SKM-1 treated with dmso at 0.1 percent for 144 hours (cell line): ENCODE data around the gene STK38.
"Not testable (repeated sequence)": the region's sequence is repeated elsewhere in the genome, so short reads cannot be mapped to it uniquely, and the experiment has no call there.

Experiments
- DNase-seq: peaks from one replicate; lab custom pipeline; 2025; ENCODE audit not compliant: unreplicated experiment; lab: John Stamatoyannopoulos, UW

STK38 gene

GRCh38 chr6:36546920-36547645, at the start of gene STK38:
TSS of gene STK38 (minus strand) at chr6:36547479. CDS start at chr6:36540202, 7,277 bp downstream.
- DNase-seq = peak; percentile 81

DNA sequence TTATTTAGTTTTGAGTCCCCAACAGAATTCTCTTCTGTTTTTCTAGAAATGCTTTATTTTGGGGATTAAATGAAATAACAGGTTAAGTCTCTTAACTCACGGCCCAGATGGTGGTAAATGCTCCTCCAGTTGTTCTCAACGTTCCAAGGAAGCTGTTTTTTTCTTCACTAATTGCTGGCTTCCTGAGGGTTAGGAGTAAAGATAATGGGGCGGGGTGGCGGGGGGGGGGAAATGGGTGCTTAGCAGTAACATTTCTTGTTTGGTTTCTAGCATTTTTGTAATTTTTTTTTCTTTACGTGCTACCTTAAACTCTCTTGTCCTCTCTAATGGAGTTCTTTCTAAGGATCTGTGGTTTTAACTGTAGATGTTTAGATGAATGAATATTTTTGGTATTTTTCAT, 49.1 kb upstream of the STK38 start:
- no peak for DNase-seq

DNA sequence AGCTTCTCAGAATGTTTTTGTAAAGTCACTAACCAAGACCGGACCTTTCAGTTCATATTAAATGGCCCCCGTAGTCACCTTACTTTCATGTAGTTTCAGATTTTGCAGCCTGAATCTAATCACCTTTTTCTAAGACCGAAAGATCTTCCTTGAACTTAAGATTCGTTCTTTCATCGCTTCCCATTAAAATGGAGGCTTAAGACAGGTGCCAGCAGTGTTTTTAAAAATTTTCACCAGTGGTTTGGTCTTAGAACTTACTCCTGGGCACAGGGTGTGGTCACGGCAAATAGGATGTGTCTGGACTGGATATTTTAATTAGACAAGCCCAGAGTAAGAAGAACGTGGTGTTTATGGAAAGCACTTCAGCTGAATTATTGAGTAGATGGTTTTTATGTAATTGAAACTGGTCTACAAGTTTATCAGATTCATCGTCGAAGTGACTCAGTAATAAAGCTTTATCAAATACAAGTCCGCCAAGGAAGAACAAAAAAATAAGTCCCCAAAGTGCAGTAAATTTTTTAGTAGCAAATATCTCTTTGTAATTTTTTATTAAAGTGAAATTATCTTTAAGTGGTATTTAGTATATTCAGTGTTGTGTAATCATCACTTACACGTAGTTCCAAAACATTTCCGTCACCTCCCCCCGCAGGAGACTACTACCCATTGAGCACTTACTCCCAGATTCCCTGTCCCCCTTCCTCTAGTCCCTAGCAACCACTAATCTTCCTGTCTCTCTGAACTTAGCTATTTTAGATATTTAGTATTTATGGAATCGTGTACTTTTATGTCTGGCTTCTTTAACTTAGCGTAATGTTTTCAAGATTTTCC, 47.8 kb upstream of the STK38 start:
- peak; percentile 44 for DNase-seq

DNA sequence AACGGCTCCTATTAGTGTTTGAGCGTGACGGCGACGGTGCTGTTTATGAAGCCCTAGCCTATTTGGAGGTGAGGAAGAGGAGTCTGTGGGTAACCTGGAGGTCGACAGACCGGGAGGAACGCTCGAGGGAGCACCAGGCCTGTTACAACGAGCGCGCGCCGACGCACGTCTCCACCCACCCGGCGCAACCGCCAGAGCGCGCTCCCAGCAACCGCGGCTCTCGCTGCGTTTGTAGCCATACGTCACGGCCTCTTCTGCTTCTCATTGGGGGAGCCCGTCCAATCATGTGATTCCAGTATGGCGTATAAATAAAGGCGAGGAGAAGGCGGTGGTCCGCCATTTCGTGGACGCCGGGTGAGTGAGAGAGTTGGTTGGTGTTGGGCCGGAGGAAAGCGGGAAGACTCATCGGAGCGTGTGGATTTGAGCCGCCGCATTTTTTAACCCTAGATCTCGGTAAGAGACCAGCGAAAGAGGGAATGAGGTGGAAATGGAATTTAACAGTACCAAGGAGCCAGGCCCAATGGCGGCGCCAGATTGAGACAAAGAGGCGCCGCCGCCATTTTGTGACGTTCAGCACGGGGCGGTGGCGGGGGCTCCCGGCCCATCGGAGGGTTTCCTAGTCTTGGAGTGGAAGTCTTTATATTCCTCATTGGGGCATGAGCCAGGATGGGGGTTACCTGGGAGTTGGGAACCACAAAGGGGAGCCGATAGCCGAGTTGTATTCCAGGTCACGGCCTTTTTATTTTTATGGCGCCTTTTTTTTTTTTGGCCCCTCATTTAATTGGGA, 46.9 kb upstream of the STK38 start, which contains the start of gene SRSF3:
Gene SRSF3, plus strand, starts transcription at position 334 of the 787 bp plus-strand sequence. CDS start 2,401 bp downstream, outside the sequence.
- DNase-seq = peak; percentile 98

GRCh38 chr6:36593569-36594028, 46.3 kb upstream of the STK38 start:
- peak; percentile 56 for DNase-seq

DNA sequence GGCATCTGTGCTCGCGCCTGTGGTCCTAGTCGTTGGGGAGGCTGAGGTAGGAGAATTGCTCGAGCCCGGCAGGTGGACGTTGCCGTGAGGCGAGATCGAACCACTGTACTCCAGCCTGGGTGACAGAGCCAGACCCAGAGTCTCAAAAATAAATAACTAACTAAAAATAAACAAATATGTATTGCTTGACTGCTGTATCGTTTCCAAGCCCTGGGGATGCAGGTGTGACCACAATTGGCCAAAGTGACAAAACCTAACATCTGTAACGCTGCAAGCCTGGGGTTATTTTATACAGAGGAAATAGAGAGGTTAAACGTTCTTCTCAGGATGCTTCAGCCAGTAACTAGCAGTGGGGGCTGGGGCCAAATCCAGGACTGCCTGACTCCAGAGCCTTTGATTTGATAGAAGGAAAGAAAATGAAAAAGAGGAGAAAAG, 45.0 kb upstream of the STK38 start:
- DNase-seq = no peak

DNA sequence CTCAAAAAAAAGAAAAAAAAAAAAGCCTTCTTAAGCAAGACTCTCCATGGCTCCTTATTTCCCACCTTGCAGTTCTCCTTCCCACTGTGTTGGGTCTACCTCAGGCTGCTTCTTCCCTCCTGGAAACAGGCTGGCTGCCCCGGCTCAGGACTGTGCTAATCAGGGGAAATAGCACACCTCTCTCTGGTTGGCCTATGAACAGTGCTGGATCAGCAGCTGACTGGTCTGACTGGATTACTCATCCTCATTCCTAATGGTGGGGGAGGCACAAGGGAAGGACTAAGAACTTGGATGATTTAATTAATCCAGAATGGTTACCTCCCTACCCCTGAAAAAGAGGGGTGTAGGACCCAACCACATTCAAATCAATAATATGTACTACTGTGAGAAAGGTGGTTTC, 43.0 kb upstream of the STK38 start:
- DNase-seq = no peak

DNA sequence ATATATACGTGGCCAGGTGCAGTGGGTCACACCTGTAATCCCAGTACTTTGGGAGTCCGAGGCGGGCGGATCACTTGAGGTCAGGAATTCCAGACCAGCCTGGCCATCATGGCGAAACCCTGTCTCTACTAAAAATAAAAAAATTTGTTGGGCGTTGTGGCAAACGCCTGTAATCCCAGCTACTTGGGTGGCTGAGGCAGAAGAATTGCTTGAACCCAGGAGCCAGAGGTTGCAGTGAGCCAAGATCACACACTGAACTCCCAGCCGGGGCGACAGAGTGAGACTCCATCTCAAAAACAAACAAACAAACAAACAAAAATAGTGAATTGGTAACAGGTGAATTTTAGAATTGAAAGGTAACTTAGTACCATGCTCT, 41.7 kb upstream of the STK38 start:
- not testable (repeated sequence) for DNase-seq

DNA sequence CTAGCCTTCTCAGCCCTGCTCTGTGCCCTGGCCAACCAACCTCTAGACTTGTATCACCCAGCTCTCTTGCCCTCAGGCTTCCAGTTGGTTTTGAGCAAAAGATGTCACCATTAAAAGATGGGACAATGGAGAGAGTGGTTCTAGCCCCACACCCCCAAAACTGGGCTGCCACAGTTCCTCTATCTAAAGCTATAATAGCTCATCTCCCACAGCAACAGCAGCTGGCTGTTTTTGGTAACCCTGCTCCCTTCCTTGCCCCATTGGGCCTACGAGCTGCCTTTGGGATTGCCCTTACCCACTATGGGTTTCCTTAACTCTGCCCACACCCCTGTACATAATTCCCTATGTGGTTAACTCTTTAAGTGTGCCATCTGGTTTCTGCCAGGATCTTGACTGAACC, 39.3 kb upstream of the STK38 start:
- DNase-seq = no peak

- no peak for DNase-seq
These were observed 34.4 kb upstream of the STK38 start for GRCh38 chr6:36581716-36582115.

DNA sequence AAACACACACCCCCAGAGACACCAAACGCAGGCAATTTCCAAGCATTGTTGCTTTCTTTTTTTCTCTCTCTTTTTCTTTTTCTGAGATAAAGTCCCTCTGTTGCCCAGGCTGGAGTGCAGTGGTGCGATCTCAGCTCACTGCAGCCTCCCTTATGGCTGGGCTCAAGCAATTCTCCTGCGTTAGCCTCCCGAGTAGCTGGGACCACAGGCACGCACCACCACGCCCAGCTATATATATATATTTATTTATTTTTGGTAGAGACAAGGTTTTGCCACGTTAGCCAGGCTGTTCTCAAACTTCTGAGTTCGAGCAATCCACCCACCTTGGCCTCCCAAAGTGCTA, 32.9 kb upstream of the STK38 start:
- DNase-seq = no peak

GRCh38 chr6:36578431-36578830, 31.2 kb upstream of the STK38 start:
- DNase-seq = no peak

DNA sequence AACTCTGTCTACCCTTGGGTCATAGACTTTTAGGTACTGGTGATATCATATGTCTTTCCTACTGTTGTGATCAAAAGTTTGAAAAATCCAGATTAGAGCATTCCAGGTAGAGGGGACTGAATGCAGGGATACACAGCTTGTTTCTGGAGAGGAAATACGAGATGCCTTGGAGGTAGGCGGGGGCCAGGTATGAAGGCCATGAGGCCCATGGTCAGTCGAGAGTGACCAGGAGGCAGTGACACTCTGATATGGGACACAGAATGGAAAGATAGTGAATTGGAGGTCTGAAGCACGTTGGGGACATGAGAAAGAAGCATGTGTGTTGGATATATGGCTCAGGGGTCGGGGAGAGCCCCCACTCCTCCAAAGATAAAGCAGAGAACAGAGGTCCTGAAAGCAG, 30.8 kb upstream of the STK38 start:
- no peak for DNase-seq

GRCh38 chr6:36577301-36577700, 30.0 kb upstream of the STK38 start:
- DNase-seq = no peak

DNA sequence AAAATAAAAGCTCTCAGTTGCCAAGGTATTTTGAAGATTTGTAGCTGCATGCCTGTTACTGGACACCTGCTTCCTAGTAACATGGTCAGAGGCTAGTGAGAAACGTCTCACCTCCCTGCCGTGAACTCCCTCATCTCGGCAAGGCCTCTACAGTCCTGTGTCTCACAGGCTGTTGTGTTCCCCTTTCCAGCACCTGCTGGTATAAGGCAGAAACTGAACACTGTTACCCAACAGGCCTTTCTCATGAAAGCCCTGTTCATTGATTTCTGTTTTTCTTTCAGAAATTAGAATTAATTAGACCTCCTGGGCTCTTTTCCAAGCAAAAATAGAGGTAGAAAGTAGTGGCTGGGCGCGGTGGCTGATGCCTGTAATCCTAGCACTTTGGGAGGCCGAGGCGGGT, 29.3 kb upstream of the STK38 start:
- peak; percentile 29 for DNase-seq

DNA sequence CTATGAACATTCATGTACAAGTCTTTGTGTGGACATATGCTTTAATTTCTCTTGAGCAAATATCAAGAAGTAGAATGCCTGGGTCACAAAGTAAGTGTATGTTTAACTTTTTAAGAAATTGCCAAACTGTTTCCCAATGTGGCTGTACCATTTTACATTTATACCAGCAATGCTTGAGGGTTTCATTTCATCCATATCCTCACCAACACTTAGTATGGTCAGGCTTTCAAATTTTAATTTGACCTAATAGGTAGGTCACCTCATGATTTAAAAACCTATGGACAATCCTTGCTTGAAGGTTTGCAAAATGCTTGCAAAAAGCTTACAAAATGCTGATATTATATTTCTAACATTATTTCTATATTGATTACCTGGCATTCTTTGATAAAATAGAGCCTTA, 27.4 kb upstream of the STK38 start:
- DNase-seq = no peak

GRCh38 chr6:36572353-36573311, 25.4 kb upstream of the STK38 start:
- DNase-seq = not testable (repeated sequence)

DNA sequence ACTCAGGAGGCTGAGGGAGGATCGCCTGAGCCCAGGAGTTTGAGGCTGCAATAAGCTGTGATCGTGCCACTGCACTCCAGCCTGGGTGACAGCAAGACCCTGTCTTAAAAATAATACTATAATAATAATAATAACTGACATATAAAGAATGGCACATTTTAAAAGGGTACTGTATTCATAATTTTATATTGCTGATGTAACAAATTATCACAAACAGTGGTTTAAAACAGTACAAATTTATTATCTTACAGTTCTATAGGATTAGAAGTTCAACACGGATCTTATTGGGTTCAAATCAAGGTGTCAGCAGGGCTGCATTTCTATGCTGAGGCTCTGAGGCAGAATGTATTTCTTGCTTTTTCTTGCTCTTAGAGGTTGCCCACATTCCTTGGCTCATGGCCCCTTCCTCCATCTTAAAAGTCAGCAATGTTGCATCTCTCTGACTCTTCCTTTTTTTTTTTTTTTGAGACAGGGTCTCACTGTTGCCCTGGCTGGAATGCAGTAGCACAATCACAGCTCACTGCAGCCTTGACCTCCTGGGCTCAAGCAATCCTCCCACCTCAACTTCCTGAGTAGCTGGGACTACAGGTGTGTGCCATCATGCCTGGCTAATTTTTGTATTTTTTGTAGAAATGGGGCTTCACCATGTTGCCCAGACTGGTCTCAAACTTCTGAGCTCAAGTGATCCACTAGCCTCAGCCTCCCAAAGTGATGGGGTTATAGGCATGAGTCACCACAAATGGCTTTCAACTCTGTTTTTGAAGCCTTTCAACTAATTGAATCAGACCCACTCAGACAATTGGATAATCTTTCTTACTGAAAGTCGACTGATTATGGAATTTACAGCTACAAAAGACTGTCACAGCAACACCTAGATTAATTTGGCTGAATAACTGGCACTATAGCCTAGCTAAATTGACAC, 24.1 kb upstream of the STK38 start:
- DNase-seq = no peak

GRCh38 chr6:36570264-36570663, 23.0 kb upstream of the STK38 start:
- no peak for DNase-seq
